HG02885 (cell line): ENCODE results near the gene CADM3.

Experiments
- ATAC-seq: cut with Tn5 transposase; IDR thresholded peaks from one replicate; pipeline ENCODE4 v1.9.1; 2021; ENCODE audit warnings: mild to moderate bottlenecking; ENCODE audit not compliant: unreplicated experiment, poor library complexity

CADM3 gene

DNA sequence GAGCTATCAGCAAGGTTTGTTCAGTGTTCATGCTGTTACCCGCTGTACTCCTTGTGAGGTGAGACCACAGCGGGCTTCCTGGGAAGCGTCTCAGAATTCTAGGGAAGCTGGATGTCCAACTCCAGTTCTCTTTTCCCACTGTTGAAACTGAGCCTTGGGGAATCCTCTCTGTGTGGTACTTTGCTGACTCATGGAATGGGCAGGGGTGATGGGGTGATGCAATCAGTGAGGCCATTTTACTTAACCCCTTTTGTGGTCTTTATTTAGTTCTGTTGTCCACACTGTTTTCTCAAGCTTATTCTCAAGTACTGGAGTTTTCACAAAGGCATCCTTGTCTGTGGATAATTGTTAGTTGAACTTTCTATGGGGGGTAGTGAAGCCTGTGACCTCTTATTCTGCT lies 75.9 kb downstream of the CADM3 start:
- ATAC-seq = no peak

DNA sequence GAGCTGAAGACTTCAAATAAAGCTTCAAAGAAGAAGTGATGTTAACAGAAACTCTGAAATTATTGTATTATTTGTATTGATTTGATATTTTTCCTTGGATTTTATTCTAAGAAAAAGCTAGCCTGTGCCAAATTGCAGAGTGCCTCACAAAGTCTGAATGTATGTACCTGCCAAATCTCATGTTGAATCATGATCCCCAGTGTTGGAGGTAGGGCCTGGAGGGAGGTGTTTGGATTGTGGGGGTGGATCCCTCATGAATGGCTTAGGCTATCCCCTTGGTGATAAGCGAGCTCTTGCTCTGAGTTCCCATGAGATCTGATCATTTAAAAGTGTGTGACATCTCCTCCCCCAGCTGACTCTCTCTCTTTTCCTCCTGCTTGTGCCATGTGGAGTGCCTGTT lies 76.9 kb downstream of the CADM3 start:
- no peak for ATAC-seq

DNA sequence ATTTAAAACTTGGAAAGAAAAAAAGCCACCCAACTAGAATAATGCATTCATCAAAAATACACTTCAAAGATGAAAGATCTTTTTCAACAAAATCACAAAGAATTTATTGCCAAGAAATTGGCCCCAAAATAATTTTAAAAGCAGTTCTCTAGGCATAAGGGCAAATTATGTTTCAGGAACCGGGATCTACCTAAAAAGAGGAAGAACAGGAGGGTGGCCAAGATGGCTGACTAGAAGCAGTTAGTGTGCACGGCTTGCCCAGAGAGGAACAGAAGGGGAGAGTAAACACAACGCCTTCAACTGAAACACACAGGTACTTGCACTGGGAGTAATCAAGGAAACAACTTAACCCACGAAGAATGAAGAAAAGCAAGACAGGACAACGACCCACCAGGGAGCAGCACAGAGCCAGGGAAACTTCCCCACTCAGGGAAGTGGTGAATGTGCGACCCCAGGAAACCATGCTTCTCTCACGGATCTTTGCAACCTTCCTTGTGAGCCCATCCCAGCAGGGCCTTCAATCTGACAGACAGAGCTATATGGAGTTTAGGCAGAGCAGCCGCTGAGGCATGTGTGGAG lies 79.3 kb downstream of the CADM3 start:
- no peak for ATAC-seq
